NCI-H128 (cell line): Measurements from ENCODE around the gene SLX1A.
"Not testable (repeated sequence)": the region's sequence is repeated elsewhere in the genome, so short reads cannot be mapped to it uniquely, and the experiment has no call there.

Experiments used
- DNase-seq: peaks from one replicate; lab custom pipeline; 2025; ENCODE audit not compliant: unreplicated experiment; lab: John Stamatoyannopoulos, UW

SLX1A gene

GRCh38 chr16:30184096-30184890, 9.4 kb upstream of the SLX1A start:
- peak; percentile 25 for DNase-seq

DNA sequence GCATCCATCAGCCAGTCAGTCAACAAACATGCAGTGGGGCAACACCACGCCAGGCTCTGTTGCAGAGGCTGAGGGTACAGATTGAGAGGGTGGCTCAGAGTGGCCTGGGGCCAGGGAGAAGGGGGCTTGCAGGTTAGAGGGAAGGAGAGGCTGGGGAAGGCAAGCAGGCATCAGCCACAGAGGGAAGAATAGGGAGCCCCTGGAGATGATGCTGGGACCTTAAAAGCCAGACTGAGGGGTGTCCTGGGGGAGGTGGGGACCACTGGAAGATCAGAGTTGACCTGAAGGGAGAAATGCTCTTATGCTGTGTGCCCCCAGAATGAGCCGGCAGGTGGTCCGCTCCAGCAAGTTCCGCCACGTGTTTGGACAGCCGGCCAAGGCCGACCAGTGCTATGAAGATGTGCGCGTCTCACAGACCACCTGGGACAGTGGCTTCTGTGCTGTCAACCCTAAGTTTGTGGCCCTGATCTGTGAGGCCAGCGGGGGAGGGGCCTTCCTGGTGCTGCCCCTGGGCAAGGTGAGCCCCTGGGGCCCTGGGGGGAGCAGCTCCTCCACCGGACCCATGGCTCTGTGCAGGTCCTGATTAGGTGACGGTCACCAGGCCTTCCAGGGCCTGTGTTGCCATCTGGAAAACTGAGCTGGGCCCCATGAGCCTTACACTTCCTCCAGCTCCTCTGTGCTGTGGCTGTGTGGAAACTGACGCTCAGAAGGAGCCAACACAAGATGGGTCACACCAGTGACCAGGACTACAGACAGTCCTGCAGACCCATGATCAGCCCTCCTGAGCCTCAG, 8.6 kb upstream of the SLX1A start:
- DNase-seq: no peak

- no peak for DNase-seq
Measured at GRCh38 chr16:30185683-30186421, 7.8 kb upstream of the SLX1A start.

- DNase-seq: no peak
Measured at GRCh38 chr16:30186444-30186781, 7.3 kb upstream of the SLX1A start.

GRCh38 chr16:30186782-30187555, 6.7 kb upstream of the SLX1A start:
- DNase-seq: no peak

- no peak for DNase-seq
Measured at GRCh38 chr16:30187556-30187865, 6.2 kb upstream of the SLX1A start.

GRCh38 chr16:30187971-30188561, 5.6 kb upstream of the SLX1A start:
- DNase-seq: no peak

- not testable (repeated sequence) for DNase-seq
Measured at GRCh38 chr16:30191158-30191557, 2.5 kb upstream of the SLX1A start.

GRCh38 chr16:30193098-30193497, 577 bp upstream of the SLX1A start:
- DNase-seq: not testable (repeated sequence)

- DNase-seq: not testable (repeated sequence)
Measured at GRCh38 chr16:30194172-30194925, 674 bp downstream of the SLX1A start.

- DNase-seq: not testable (repeated sequence)
Measured at GRCh38 chr16:30197001-30197400, 3.3 kb downstream of the SLX1A start.

DNA sequence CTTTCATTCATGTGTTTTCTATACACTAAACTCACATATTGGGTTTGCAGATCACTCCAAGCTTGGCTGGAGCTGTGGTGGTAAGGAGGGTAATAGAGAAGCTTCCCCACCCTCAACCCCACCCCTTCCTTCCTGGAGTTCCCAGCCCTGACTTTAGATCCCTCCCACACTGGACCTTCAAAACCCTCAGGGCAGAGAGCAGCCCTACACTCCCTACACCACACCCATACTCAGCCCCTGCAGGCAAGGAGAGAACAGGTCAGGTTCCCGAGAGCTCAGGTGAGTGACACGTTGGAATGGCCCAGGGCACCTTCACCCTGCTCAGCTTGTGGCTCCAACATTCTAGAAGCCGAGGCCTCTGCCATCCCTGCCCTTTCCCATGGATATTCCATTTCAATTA, 5.4 kb downstream of the SLX1A start, which contains the start of gene SULT1A3:
Gene SULT1A3 (plus strand): TSS at position 207 of the 400 bp plus-strand sequence. CDS start 1,474 bp downstream, outside the sequence.
- DNase-seq: not testable (repeated sequence)

GRCh38 chr16:30199608-30200343, 6.1 kb downstream of the SLX1A start:
- DNase-seq: not testable (repeated sequence)

- not testable (repeated sequence) for DNase-seq
Measured at GRCh38 chr16:30205541-30206236, 12.0 kb downstream of the SLX1A start.

- not testable (repeated sequence) for DNase-seq
Measured at GRCh38 chr16:30206252-30206651, 12.6 kb downstream of the SLX1A start.

GRCh38 chr16:30207063-30207704, 13.5 kb downstream of the SLX1A start:
- not testable (repeated sequence) for DNase-seq

DNA sequence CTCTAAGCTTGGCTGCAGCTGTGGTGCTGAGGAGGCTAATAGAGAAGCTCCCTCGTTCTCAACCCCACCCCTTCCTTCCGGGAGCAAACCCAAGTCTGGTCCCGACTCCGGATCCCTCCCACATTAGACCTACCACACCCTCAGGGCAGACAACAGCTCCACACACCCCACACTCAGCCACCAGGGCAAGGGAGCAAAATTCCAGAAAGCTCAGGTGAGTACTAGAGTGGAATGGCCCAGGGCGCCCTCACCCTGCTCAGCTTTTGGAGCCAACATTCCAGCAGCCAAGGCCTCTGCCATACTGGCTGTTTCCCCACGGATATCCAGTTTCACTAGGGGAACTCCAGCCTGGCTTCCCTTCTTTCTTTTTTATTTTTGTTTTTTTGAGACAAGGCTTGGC, 15.4 kb downstream of the SLX1A start:
- not testable (repeated sequence) for DNase-seq

DNA sequence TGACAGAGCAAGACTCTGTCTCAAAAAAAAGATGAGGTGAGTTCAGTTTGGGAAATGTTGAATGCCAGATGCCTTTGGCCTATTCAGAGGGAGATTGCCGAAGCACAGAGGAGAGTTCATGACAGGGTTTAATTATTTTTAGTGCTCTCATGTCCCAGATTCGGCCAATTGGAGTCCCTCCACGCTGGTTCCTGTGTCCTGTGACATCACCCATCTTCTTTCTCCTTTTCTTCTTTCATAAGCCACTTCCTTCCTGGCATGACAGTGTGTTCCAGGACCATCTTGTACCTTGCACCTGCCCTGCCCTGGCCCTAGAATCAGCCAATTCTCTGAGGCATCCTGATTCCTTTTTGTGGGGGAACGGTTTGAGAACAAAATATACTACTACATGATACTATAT, 17.7 kb downstream of the SLX1A start:
- not testable (repeated sequence) for DNase-seq
